HEK293 (cell line): ENCODE measurements around the gene MTX1.

Experiments used
- CTCF ChIA-PET: fragments of 350-600 bp; formaldehyde crosslinking; extraction: SDS; loops from one replicate; lab custom pipeline; 2021; ENCODE audit warnings: antibody characterized with exemption; lab: Yijun Ruan, JAX
- POLR2A ChIA-PET: fragments of 300-600 bp; formaldehyde crosslinking; extraction: SDS; loops from one replicate; lab custom pipeline; 2020; ENCODE audit warnings: antibody characterized with exemption, inconsistent platforms; lab: Yijun Ruan, JAX
- H3K27ac ChIP-seq: fragments of 200-500 bp; sonication (Bioruptor generic); 2 replicates; pipeline ENCODE4 v1.5.1; 2014; ENCODE audit warnings: low read depth, low read length, control low read depth, inconsistent platforms; ENCODE audit errors: extremely low read depth
- H3K36me3 ChIP-seq, 2 experiments: fragments of 200-500 bp in 1 of 2; sonication (Bioruptor generic) in 1 of 2; 1 replicate in 1 of 2; 2 replicates in 1 of 2; pipeline ENCODE4 v1.5.1; 2014 to 2017; ENCODE audit warnings: inconsistent platforms in 2 of 2, low read length in 2 of 2; ENCODE audit not compliant: control insufficient read depth in 2 of 2, insufficient read depth in 1 of 2
- H3K4me1 ChIP-seq: fragments of 200-500 bp; sonication (Bioruptor generic); 2 replicates; pipeline ENCODE4 v1.5.1; 2014; ENCODE audit warnings: mild to moderate bottlenecking, low read length, inconsistent platforms; ENCODE audit not compliant: control insufficient read depth, insufficient read depth
- H3K4me3 ChIP-seq: 2 replicates; pipeline ENCODE4 v1.5.1; 2011; ENCODE audit warnings: low read depth, mild to moderate bottlenecking, control low read depth, low read length, moderate library complexity
- H3K9me3 ChIP-seq: fragments of 200-500 bp; sonication (Bioruptor generic); 2 replicates; pipeline ENCODE4 v1.5.1; 2014; ENCODE audit warnings: low read depth, low read length, inconsistent platforms; ENCODE audit not compliant: control insufficient read depth, insufficient read depth
- FEZF1 ChIP-seq: fragments of 450-650 bp; formaldehyde crosslinking; IDR thresholded peaks from 2 replicates; pipeline ENCODE4 v1.5.1; 2016; ENCODE audit warnings: missing biosample characterization, missing genetic modification characterization
- HOXD13 ChIP-seq: sonication (generic); formaldehyde crosslinking; IDR thresholded peaks from 2 replicates; pipeline ENCODE4 v1.8.0; 2022; ENCODE audit warnings: missing genetic modification reagents, borderline replicate concordance
- IKZF3 ChIP-seq: fragments of 450-650 bp; IDR thresholded peaks from 2 replicates; pipeline ENCODE4 v1.5.0; 2018; ENCODE audit warnings: missing biosample characterization, mild to moderate bottlenecking, missing genetic modification characterization, moderate library complexity
- MYNN ChIP-seq: fragments of 450-650 bp; formaldehyde crosslinking; IDR thresholded peaks from 2 replicates; pipeline ENCODE4 v1.5.1; 2016; ENCODE audit warnings: missing biosample characterization, missing genetic modification characterization, borderline replicate concordance
- SALL2 ChIP-seq: fragments of 450-650 bp; formaldehyde crosslinking; IDR thresholded peaks from 2 replicates; pipeline ENCODE4 v1.5.0; 2017; ENCODE audit warnings: missing biosample characterization, mild to moderate bottlenecking, missing genetic modification characterization, borderline replicate concordance
- SCRT1 ChIP-seq: fragments of 450-650 bp; formaldehyde crosslinking; IDR thresholded peaks from 2 replicates; pipeline ENCODE4 v1.5.1; 2016; ENCODE audit warnings: missing biosample characterization, missing genetic modification characterization, borderline replicate concordance
- ZNF121 ChIP-seq: fragments of 450-650 bp; formaldehyde crosslinking; IDR thresholded peaks from 2 replicates; pipeline ENCODE4 v1.5.1; 2016; ENCODE audit warnings: missing biosample characterization, missing genetic modification characterization
- ZNF146 ChIP-seq: fragments of 450-650 bp; formaldehyde crosslinking; IDR thresholded peaks from 2 replicates; pipeline ENCODE4 v1.5.1; 2016; ENCODE audit warnings: missing biosample characterization, missing genetic modification characterization
- ZNF19 ChIP-seq: fragments of 450-650 bp; formaldehyde crosslinking; IDR thresholded peaks from 2 replicates; pipeline ENCODE4; 2016; ENCODE audit warnings: missing biosample characterization, missing genetic modification characterization, low read depth
- ZNF2 ChIP-seq: fragments of 450-650 bp; formaldehyde crosslinking; IDR thresholded peaks from 2 replicates; pipeline ENCODE4 v1.5.1; 2016; ENCODE audit warnings: missing biosample characterization, missing genetic modification characterization
- ZNF221 ChIP-seq: fragments of 450-650 bp; formaldehyde crosslinking; IDR thresholded peaks from 2 replicates; pipeline ENCODE4 v1.5.1; 2017; ENCODE audit warnings: missing biosample characterization, missing genetic modification characterization, borderline replicate concordance
- ZNF23 ChIP-seq: fragments of 450-650 bp; formaldehyde crosslinking; IDR thresholded peaks from 2 replicates; pipeline ENCODE4 v1.5.1; 2016; ENCODE audit warnings: missing biosample characterization, missing genetic modification characterization, borderline replicate concordance
- ZNF302 ChIP-seq: fragments of 450-650 bp; formaldehyde crosslinking; IDR thresholded peaks from 2 replicates; pipeline ENCODE4 v1.5.1; 2016; ENCODE audit warnings: missing biosample characterization, missing genetic modification characterization, low read depth
- ZNF311 ChIP-seq: fragments of 450-650 bp; formaldehyde crosslinking; IDR thresholded peaks from 2 replicates; pipeline ENCODE4 v1.5.1; 2017; ENCODE audit warnings: missing biosample characterization, missing genetic modification characterization, borderline replicate concordance
- ZNF341 ChIP-seq: fragments of 450-650 bp; formaldehyde crosslinking; IDR thresholded peaks from 2 replicates; pipeline ENCODE4; 2016; ENCODE audit warnings: low read depth, missing biosample characterization, missing genetic modification characterization
- ZNF518A ChIP-seq: fragments of 450-650 bp; formaldehyde crosslinking; conservative IDR thresholded peaks from 2 replicates; pipeline ENCODE4 v1.5.1; 2016; ENCODE audit warnings: low read depth, missing biosample characterization, missing genetic modification characterization
- ZNF610 ChIP-seq: fragments of 450-650 bp; formaldehyde crosslinking; IDR thresholded peaks from 2 replicates; pipeline ENCODE4 v1.5.1; 2016; ENCODE audit warnings: missing biosample characterization, missing genetic modification characterization, borderline replicate concordance
- ZNF639 ChIP-seq: fragments of 450-650 bp; formaldehyde crosslinking; IDR thresholded peaks from 2 replicates; pipeline ENCODE4 v1.5.1; 2016; ENCODE audit warnings: missing biosample characterization, missing genetic modification characterization
- ZNF645 ChIP-seq: fragments of 450-650 bp; formaldehyde crosslinking; IDR thresholded peaks from 2 replicates; pipeline ENCODE4; 2016; ENCODE audit warnings: missing biosample characterization, missing genetic modification characterization
- ZNF76 ChIP-seq: fragments of 450-650 bp; formaldehyde crosslinking; IDR thresholded peaks from 2 replicates; pipeline ENCODE4; 2016; ENCODE audit warnings: low read depth, missing biosample characterization, missing genetic modification characterization, borderline replicate concordance
- ZNF777 ChIP-seq: fragments of 450-650 bp; formaldehyde crosslinking; IDR thresholded peaks from 2 replicates; pipeline ENCODE4 v1.5.1; 2017; ENCODE audit warnings: missing biosample characterization, missing genetic modification characterization, borderline replicate concordance
- ZNF830 ChIP-seq: fragments of 450-650 bp; IDR thresholded peaks from 2 replicates; pipeline ENCODE4 v1.5.0; 2018; ENCODE audit warnings: missing biosample characterization, missing genetic modification characterization, low read depth, mild to moderate bottlenecking, moderate library complexity

The MTX1 gene

GRCh38 chr1:155242805-155243358, 34.4 kb downstream of the MTX1 start (continued):
- TF ChIP-seq ZNF302 (tag by site-specific recombination) (no peak), MYNN (tag by site-specific recombination) (no peak), ZNF341 (tag by site-specific recombination) (no peak), ZNF830 (tag by site-specific recombination) (no peak), ZNF777 (no peak), ZNF221 (no peak), ZNF2 (tag by site-specific recombination) (no peak)

- Histone ChIP-seq H3K4me3 (peak overlapping the region; percentile 48), H3K27ac (peak overlapping the region; percentile 56), H3K4me1 (peaks cover 5% of the 10 kb centered on the region; the same call in 1 of the 2 replicates), H3K9me3 (no peaks in the 10 kb centered on the region), H3K36me3 (peaks cover 9 to 32% of the 10 kb centered on the region in 2 experiments; a peak in 2 of 3 replicates)
- CTCF ChIA-PET, result interaction anchor here (0.6 to 1.9 kb wide), 5 partner anchors 30 to 78 kb away, joined by 3 to 9 read pairs (median 4); no protein-coding TSS in a partner anchor
- POLR2A ChIA-PET, result interaction anchor here (0.6 to 2.6 kb wide), 11 partner anchors 10 to 461 kb away, joined by 3 to 11 read pairs (median 4); partner anchors contain the start of genes ENTREP3, KRTCAP2, SCAMP3 and THBS3
- TF ChIP-seq HOXD13 (CRISPR knock-in tag), result no peak
- TF ChIP-seq ZNF302 (tag by site-specific recombination), result peak; percentile 98; the same call in 1 of the 2 replicates
- peak; percentile 99 for TF ChIP-seq ZNF19 (tag by site-specific recombination)
- peak; percentile 98 for TF ChIP-seq ZNF146 (tag by site-specific recombination)
- peak; percentile 98 for TF ChIP-seq SALL2 (tag by site-specific recombination)
- TF ChIP-seq IKZF3, result peak; percentile 98
- peak; percentile 92 for TF ChIP-seq FEZF1 (tag by site-specific recombination)
- TF ChIP-seq ZNF311, result no peak
- TF ChIP-seq ZNF76 (tag by site-specific recombination), result peak; percentile 95
- peak; percentile 99 for TF ChIP-seq ZNF610 (tag by site-specific recombination)
- TF ChIP-seq SCRT1 (tag by site-specific recombination), result peak; percentile 100
- peak; percentile 90 for TF ChIP-seq MYNN (tag by site-specific recombination)
- TF ChIP-seq ZNF518A (tag by site-specific recombination), result peak; percentile 81
- TF ChIP-seq ZNF645 (tag by site-specific recombination), result peak; percentile 97
- TF ChIP-seq ZNF121 (tag by site-specific recombination), result peak; percentile 99
- TF ChIP-seq ZNF23, result peak; percentile 89
- TF ChIP-seq ZNF639 (tag by site-specific recombination), result peak; percentile 100
Observed at GRCh38 chr1:155244368-155245162, 36.1 kb downstream of the MTX1 start.
